ENCODE results near the gene ACADM. TPM values are rescaled to one million over a fixed set of nuclear protein-coding genes. Genes with fewer than 3 reads are reported as not detected.

ACADM gene
- total RNA-seq, 4 donors from 2014 or later = 25.3 to 46.5 (median 40.5) TPM

GRCh38 chr1:75725266-75725665 is 757 bp downstream of the ACADM start:
- Histone ChIP-seq H3K27me3 (no peaks in the 10 kb centered on the region), H3K36me3 (no peaks in the 10 kb centered on the region), H3K4me3 (peak overlapping the region; percentile 57), H3K9me3 (no peaks in the 10 kb centered on the region), H3K4me1 (peaks cover 30% of the 10 kb centered on the region), H3K27ac (peak overlapping the region; percentile 80)
- no peak for TF ChIP-seq POLR2AphosphoS5 (IDR thresholded peaks at IDR 0.05)
- no peak for DNase-seq (ENCODE audit: low spot score in 2 of 2)
- 5% methylated on average over 1 of the region's 1 CpG for WGBS

GRCh38 chr1:75725861-75726361 is 1.4 kb downstream of the ACADM start:
- Histone ChIP-seq H3K27ac (no peak overlapping the region), H3K27me3 (no peaks in the 10 kb centered on the region), H3K4me1 (peaks cover 30% of the 10 kb centered on the region), H3K9me3 (no peaks in the 10 kb centered on the region), H3K36me3 (no peaks in the 10 kb centered on the region), H3K4me3 (peak overlapping the region; percentile 57)
- 80% methylated on average over 11 of the region's 11 CpGs for WGBS
- TF ChIP-seq POLR2A (IDR thresholded peaks at IDR 0.05) (no peak), EP300 (IDR thresholded peaks at IDR 0.05) (no peak), POLR2AphosphoS5 (IDR thresholded peaks at IDR 0.05) (no peak), CTCF (IDR thresholded peaks at IDR 0.05) (no peak)
- DNase-seq (ENCODE audit: low spot score in 2 of 2) = no peak

- no peaks in the 10 kb centered on the region for H3K27me3 ChIP-seq
- whole genome bisulfite sequencing = 78% methylated on average over 3 of the region's 3 CpGs
- H3K4me3 ChIP-seq = no peak overlapping the region
- peaks cover 30% of the 10 kb centered on the region for H3K4me1 ChIP-seq
- no peaks in the 10 kb centered on the region for H3K9me3 ChIP-seq
- no peak for DNase-seq (ENCODE audit: low spot score in 2 of 2)
- no peaks in the 10 kb centered on the region for H3K36me3 ChIP-seq
- TF ChIP-seq POLR2A (IDR thresholded peaks at IDR 0.05) = no peak
- TF ChIP-seq POLR2AphosphoS5 (IDR thresholded peaks at IDR 0.05) = no peak
- no peak for TF ChIP-seq CTCF (IDR thresholded peaks at IDR 0.05)
- TF ChIP-seq EP300 (IDR thresholded peaks at IDR 0.05) = no peak
- no peak overlapping the region for H3K27ac ChIP-seq
Measured at GRCh38 chr1:75727571-75727970, 3.1 kb downstream of the ACADM start.

- Histone ChIP-seq H3K9me3 (no peaks in the 10 kb centered on the region), H3K36me3 (peaks cover 21% of the 10 kb centered on the region), H3K4me3 (no peak overlapping the region), H3K27ac (no peak overlapping the region), H3K27me3 (no peaks in the 10 kb centered on the region), H3K4me1 (peaks cover 13% of the 10 kb centered on the region)
- WGBS = 47% methylated on average over 2 of the region's 2 CpGs
- DNase-seq (ENCODE audit: low spot score in 2 of 2) = no peak
- TF ChIP-seq EP300 (IDR thresholded peaks at IDR 0.05) (no peak), CTCF (IDR thresholded peaks at IDR 0.05) (no peak), POLR2AphosphoS5 (IDR thresholded peaks at IDR 0.05) (no peak), POLR2A (IDR thresholded peaks at IDR 0.05) (no peak)
Measured at GRCh38 chr1:75730432-75730831, 5.9 kb downstream of the ACADM start.

- WGBS = 90% methylated on average over 4 of the region's 4 CpGs
- no peak for DNase-seq (ENCODE audit: low spot score in 2 of 2)
- Histone ChIP-seq H3K9me3 (no peaks in the 10 kb centered on the region), H3K27me3 (no peaks in the 10 kb centered on the region), H3K36me3 (peaks cover 29% of the 10 kb centered on the region), H3K4me3 (no peak overlapping the region), H3K4me1 (peaks cover 7% of the 10 kb centered on the region), H3K27ac (no peak overlapping the region)
- TF ChIP-seq EP300 (IDR thresholded peaks at IDR 0.05) = no peak
- no peak for TF ChIP-seq POLR2AphosphoS5 (IDR thresholded peaks at IDR 0.05)
- no peak for TF ChIP-seq CTCF (IDR thresholded peaks at IDR 0.05)
- no peak for TF ChIP-seq POLR2A (IDR thresholded peaks at IDR 0.05)
Measured at GRCh38 chr1:75731881-75732280, 7.4 kb downstream of the ACADM start.

GRCh38 chr1:75732703-75733102 is 8.2 kb downstream of the ACADM start:
- Histone ChIP-seq H3K9me3 (no peaks in the 10 kb centered on the region), H3K27me3 (no peaks in the 10 kb centered on the region), H3K4me3 (no peak overlapping the region), H3K27ac (no peak overlapping the region), H3K36me3 (peaks cover 29% of the 10 kb centered on the region), H3K4me1 (peaks cover 2% of the 10 kb centered on the region)
- TF ChIP-seq POLR2AphosphoS5 (IDR thresholded peaks at IDR 0.05) (no peak), EP300 (IDR thresholded peaks at IDR 0.05) (no peak), CTCF (IDR thresholded peaks at IDR 0.05) (no peak), POLR2A (IDR thresholded peaks at IDR 0.05) (no peak)
- WGBS = 100% methylated on average over 1 of the region's 1 CpG
- DNase-seq (ENCODE audit: low spot score in 2 of 2) = no peak
